Activated naive CD8-positive, alpha-beta T cell treated with anti-CD3 and anti-CD28 coated beads, Interleukin-2, amount 50 U/mL, for 16 hours (primary cell): ENCODE results near the gene EP300.
"Not testable (repeated sequence)": the region's sequence is repeated elsewhere in the genome, so short reads cannot be mapped to it uniquely, and the experiment has no call there.

Experiments used
- DNase-seq: peaks from one replicate; pipeline ENCODE4 v3.0.0-alpha.2; 2020; ENCODE audit warnings: low read depth, low spot score

The EP300 gene

GRCh38 chr22:41092023-41092817 lies at the start of gene EP300:
Gene EP300, plus strand, starts transcription at chr22:41092592. Its CDS starts 413 bp downstream, at chr22:41093005.
- peak; percentile 63 for DNase-seq

- DNase-seq = no peak
These were observed 48.7 kb upstream of the EP300 start for GRCh38 chr22:41043722-41044121.

GRCh38 chr22:41045575-41045974 lies 46.8 kb upstream of the EP300 start:
- not testable (repeated sequence) for DNase-seq

GRCh38 chr22:41047801-41048211 lies 44.6 kb upstream of the EP300 start:
- no peak for DNase-seq

- not testable (repeated sequence) for DNase-seq
These were observed 44.0 kb upstream of the EP300 start for GRCh38 chr22:41048345-41048744.

GRCh38 chr22:41048791-41049717 lies 43.3 kb upstream of the EP300 start:
- no peak for DNase-seq

- not testable (repeated sequence) for DNase-seq
These were observed 42.6 kb upstream of the EP300 start for GRCh38 chr22:41049795-41050194.

GRCh38 chr22:41050883-41051282 lies 41.5 kb upstream of the EP300 start:
- DNase-seq = no peak

GRCh38 chr22:41052661-41053490 lies 39.5 kb upstream of the EP300 start:
- DNase-seq = no peak

- no peak for DNase-seq
These were observed 35.3 kb upstream of the EP300 start for GRCh38 chr22:41057076-41057475.

GRCh38 chr22:41062146-41062545 lies 30.2 kb upstream of the EP300 start:
- no peak for DNase-seq

- not testable (repeated sequence) for DNase-seq
These were observed 28.1 kb upstream of the EP300 start for GRCh38 chr22:41064326-41064725.

GRCh38 chr22:41066341-41066740 lies 26.1 kb upstream of the EP300 start:
- DNase-seq = not testable (repeated sequence)

GRCh38 chr22:41067968-41068367 lies 24.4 kb upstream of the EP300 start:
- not testable (repeated sequence) for DNase-seq

GRCh38 chr22:41070665-41071331 lies 21.6 kb upstream of the EP300 start:
- no peak for DNase-seq

- no peak for DNase-seq
These were observed 18.3 kb upstream of the EP300 start for GRCh38 chr22:41074061-41074460.

- DNase-seq = no peak
These were observed 17.9 kb upstream of the EP300 start for GRCh38 chr22:41074466-41074865.

GRCh38 chr22:41074941-41075710 lies 17.3 kb upstream of the EP300 start:
- DNase-seq = no peak

- no peak for DNase-seq
These were observed 16.4 kb upstream of the EP300 start for GRCh38 chr22:41075946-41076345.

- no peak for DNase-seq
These were observed 15.5 kb upstream of the EP300 start for GRCh38 chr22:41076857-41077256.
